H1 (cell line): ENCODE results near the gene RAD54L.

Experiments used
- BACH1 ChIP-seq: IDR thresholded peaks from 2 replicates; pipeline ENCODE4 v1.6.1; 2012; ENCODE audit warnings: low read length, improper control_type of control experiment
- HDAC2 ChIP-seq, 2 experiments: fragments of 300-600 bp in 1 of 2; sonication (generic) in 1 of 2; IDR thresholded peaks; 2 replicates each; pipeline ENCODE4 v1.6.1; 2011 to 2012; ENCODE audit warnings: low read depth in 2 of 2, low read length in 2 of 2, mild to moderate bottlenecking in 2 of 2, moderate library complexity in 2 of 2, borderline replicate concordance in 1 of 2, inconsistent platforms in 1 of 2
- POLR2A ChIP-seq, 2 experiments: IDR thresholded peaks; 1 replicate in 1 of 2; 2 replicates in 1 of 2; pipeline ENCODE4 v1.6.1; 2011; ENCODE audit warnings: low read depth in 2 of 2, low read length in 2 of 2, mild to moderate bottlenecking in 2 of 2; ENCODE audit errors: control extremely low read depth in 1 of 2
- RNF2 ChIP-seq: fragments of 200-900, 300-1000 bp; sonication (generic); IDR thresholded peaks from 2 replicates; pipeline ENCODE4 v1.7.1; 2016; ENCODE audit warnings: borderline replicate concordance, low read depth, mild to moderate bottlenecking, antibody characterized with exemption, low read length; ENCODE audit not compliant: poor library complexity, severe bottlenecking; ENCODE audit errors: missing control alignments
- SP1 ChIP-seq: IDR thresholded peaks from 2 replicates; pipeline ENCODE4 v1.6.1; 2011; ENCODE audit warnings: low read depth, low read length
- TAF1 ChIP-seq: IDR thresholded peaks from 2 replicates; pipeline ENCODE4 v1.6.1; 2011; ENCODE audit warnings: mild to moderate bottlenecking, low read depth, low read length
- ZNF274 ChIP-seq: IDR thresholded peaks from 2 replicates; pipeline ENCODE4 v1.7.0; 2012; ENCODE audit warnings: low read length, borderline replicate concordance; ENCODE audit errors: extremely low read depth
- TF ChIP-seq, protein P1 (sequence below), 3 experiments: IDR thresholded peaks; 1 replicate in 2 of 3; 2 replicates in 1 of 3; pipeline versions ENCODE4 v1.5.1 to v1.6.1; 2011; ENCODE audit warnings: low read length in 3 of 3, mild to moderate bottlenecking in 3 of 3, inconsistent platforms in 2 of 3, low read depth in 1 of 3, moderate library complexity in 1 of 3; ENCODE audit not compliant: insufficient read depth in 1 of 3; ENCODE audit errors: control extremely low read depth in 1 of 3
- TF ChIP-seq, protein P2 (sequence below): IDR thresholded peaks from 2 replicates; pipeline ENCODE4 v1.6.1; 2012; ENCODE audit warnings: inconsistent platforms

DNA sequence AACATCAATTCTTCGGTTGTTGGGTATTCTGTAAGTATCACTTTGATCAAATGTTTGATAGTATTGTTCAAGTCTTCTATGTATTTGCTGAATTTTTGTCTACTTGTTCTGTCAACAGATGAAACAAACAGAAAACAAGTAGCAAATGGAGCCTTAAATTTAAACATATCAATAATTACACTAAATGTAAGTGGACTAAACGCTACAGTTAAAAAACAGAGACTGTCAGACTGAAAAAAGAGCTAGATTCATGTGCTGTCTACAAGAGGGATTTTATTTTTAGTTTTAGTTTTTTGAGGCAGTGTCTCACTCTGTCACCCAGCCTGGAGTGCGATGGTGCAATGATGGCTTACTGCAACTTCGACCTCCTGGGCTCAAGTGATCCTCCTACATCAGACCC lies 10.7 kb upstream of the RAD54L start:
- TF ChIP-seq TAF1: no peak
- TF ChIP-seq, protein P1, sequence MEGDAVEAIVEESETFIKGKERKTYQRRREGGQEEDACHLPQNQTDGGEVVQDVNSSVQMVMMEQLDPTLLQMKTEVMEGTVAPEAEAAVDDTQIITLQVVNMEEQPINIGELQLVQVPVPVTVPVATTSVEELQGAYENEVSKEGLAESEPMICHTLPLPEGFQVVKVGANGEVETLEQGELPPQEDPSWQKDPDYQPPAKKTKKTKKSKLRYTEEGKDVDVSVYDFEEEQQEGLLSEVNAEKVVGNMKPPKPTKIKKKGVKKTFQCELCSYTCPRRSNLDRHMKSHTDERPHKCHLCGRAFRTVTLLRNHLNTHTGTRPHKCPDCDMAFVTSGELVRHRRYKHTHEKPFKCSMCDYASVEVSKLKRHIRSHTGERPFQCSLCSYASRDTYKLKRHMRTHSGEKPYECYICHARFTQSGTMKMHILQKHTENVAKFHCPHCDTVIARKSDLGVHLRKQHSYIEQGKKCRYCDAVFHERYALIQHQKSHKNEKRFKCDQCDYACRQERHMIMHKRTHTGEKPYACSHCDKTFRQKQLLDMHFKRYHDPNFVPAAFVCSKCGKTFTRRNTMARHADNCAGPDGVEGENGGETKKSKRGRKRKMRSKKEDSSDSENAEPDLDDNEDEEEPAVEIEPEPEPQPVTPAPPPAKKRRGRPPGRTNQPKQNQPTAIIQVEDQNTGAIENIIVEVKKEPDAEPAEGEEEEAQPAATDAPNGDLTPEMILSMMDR (IDR thresholded peaks at IDR 0.05; ENCODE audit: control extremely low read depth in 1 of 3, insufficient read depth in 1 of 3, low read depth in 1 of 3, low read length in 3 of 3): no peak
- TF ChIP-seq, protein P2, sequence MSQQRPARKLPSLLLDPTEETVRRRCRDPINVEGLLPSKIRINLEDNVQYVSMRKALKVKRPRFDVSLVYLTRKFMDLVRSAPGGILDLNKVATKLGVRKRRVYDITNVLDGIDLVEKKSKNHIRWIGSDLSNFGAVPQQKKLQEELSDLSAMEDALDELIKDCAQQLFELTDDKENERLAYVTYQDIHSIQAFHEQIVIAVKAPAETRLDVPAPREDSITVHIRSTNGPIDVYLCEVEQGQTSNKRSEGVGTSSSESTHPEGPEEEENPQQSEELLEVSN: no peak
- TF ChIP-seq BACH1: no peak
- TF ChIP-seq SP1: no peak
- no peak for TF ChIP-seq ZNF274
- TF ChIP-seq POLR2A (IDR thresholded peaks at IDR 0.05; ENCODE audit: control extremely low read depth in 1 of 2, low read depth in 2 of 2, low read length in 2 of 2): no peak
- no peak for TF ChIP-seq HDAC2 (IDR thresholded peaks at IDR 0.05; ENCODE audit: borderline replicate concordance in 1 of 2, low read depth in 2 of 2, low read length in 2 of 2)
- TF ChIP-seq RNF2: no peak
